Thyroid gland (tissue), 4 donors: ENCODE data around the gene MAGI2. TPM values are rescaled to one million over a fixed set of nuclear protein-coding genes. Genes with fewer than 3 reads are reported as not detected.
"Not testable (repeated sequence)": the region's sequence is repeated elsewhere in the genome, so short reads cannot be mapped to it uniquely, and the experiment has no call there.

Experiments used
- DNase-seq, 2 donors: peaks; one replicate each; pipeline ENCODE4 v3.0.0-alpha.2; 2019
- H3K27ac ChIP-seq, 3 donors: fragments of 200-600 bp; sonication (generic); 1 replicate in 2 of 3; 2 replicates in 1 of 3; pipeline ENCODE4 v1.5.1; 2016 to 2019; ENCODE audit warnings: mild to moderate bottlenecking in 1 of 3, moderate library complexity in 1 of 3
- H3K27me3 ChIP-seq: fragments of 200-600 bp; sonication (generic); one replicate; pipeline ENCODE4 v1.5.1; 2019
- H3K36me3 ChIP-seq, 2 donors: fragments of 200-600 bp; sonication (generic); one replicate each; pipeline ENCODE4 v1.5.1; 2016 to 2019
- H3K4me1 ChIP-seq, 2 donors: fragments of 200-600 bp; sonication (generic); one replicate each; pipeline ENCODE4 v1.5.1; 2017 to 2019
- H3K4me3 ChIP-seq, 3 donors: fragments of 200-600 bp; sonication (generic); replicated peaks in 1 of 3; 1 replicate in 2 of 3; 2 replicates in 1 of 3; pipeline ENCODE4 v1.5.1; 2016; ENCODE audit warnings: mild to moderate bottlenecking in 1 of 3
- H3K9me3 ChIP-seq: fragments of 200-600 bp; sonication (generic); one replicate; pipeline ENCODE4 v1.5.1; 2017
- CTCF ChIP-seq, 6 experiments: fragments of 200-600 bp in 3 of 6; fragments of 450-650 bp in 3 of 6; sonication (generic) in 3 of 6; IDR thresholded peaks; one replicate each; pipeline ENCODE4 v1.5.1; 2016 to 2019; ENCODE audit warnings: antibody characterized with exemption in 6 of 6, mild to moderate bottlenecking in 2 of 6, inconsistent platforms in 1 of 6, moderate library complexity in 1 of 6
- POLR2A ChIP-seq, 2 donors: fragments of 450-650 bp; IDR thresholded peaks; one replicate each; pipeline ENCODE4 v1.6.1; 2017; ENCODE audit warnings: antibody characterized with exemption in 2 of 2, mild to moderate bottlenecking in 2 of 2, moderate library complexity in 1 of 2
- WGBS, 2 donors: methylation state at CpG; one replicate each; pipeline ENCODE4 v1.1.5; 2017; 5-methylcytosine and 5-hydroxymethylcytosine counted together
- intact Hi-C: fragments of 100-400 bp; cut with DNase I; formaldehyde crosslinking; loops from one replicate; pipeline ENCODE4 v1.15.1; 2023
- total RNA-seq, 4 donors: library from RNA; depleted of rRNA; stranded (reverse); fragments of >200 nt; gene quantifications; one replicate each; pipeline ENCODE4 v1.2.3, GENCODE V29; 2016

Gene MAGI2
- total RNA-seq, 4 donors from 2014 or later, result 20.7 to 31.1 (median 26.0) TPM

GRCh38 chr7:78011642-78012041, 1441.8 kb downstream of the MAGI2 start:
- intact Hi-C loops, result no loop called here
- Histone ChIP-seq H3K4me1 (no peaks in the 10 kb centered on the region), H3K4me3 (no peak overlapping the region), H3K9me3 (no peaks in the 10 kb centered on the region), H3K36me3 (no peaks in the 10 kb centered on the region), H3K27me3 (no peaks in the 10 kb centered on the region), H3K27ac (peak overlapping the region in 1 of 3 donors; percentile 1)
- 42 to 52% methylated on average over 5 of the region's 5 CpGs for WGBS, 2 donors
- peak in 1 of 2 donors; percentile 26 for DNase-seq
- TF ChIP-seq CTCF (IDR thresholded peaks at IDR 0.05), result no peak
- no peak for TF ChIP-seq POLR2A (IDR thresholded peaks at IDR 0.05)

GRCh38 chr7:78007231-78007630, 1446.2 kb downstream of the MAGI2 start:
- Histone ChIP-seq H3K27me3 (no peaks in the 10 kb centered on the region), H3K36me3 (no peaks in the 10 kb centered on the region), H3K4me3 (no peak overlapping the region), H3K4me1 (no peaks in the 10 kb centered on the region), H3K27ac (no peak overlapping the region), H3K9me3 (no peaks in the 10 kb centered on the region)
- no peak for DNase-seq
- intact Hi-C loops, result no loop called here
- WGBS, 2 donors, result 83 to 91% methylated on average over 3 of the region's 3 CpGs
- TF ChIP-seq CTCF (IDR thresholded peaks at IDR 0.05) (no peak), POLR2A (IDR thresholded peaks at IDR 0.05) (no peak)

- no peak for DNase-seq
- intact Hi-C loops, result no loop called here
- Histone ChIP-seq H3K9me3 (no peaks in the 10 kb centered on the region), H3K36me3 (no peaks in the 10 kb centered on the region), H3K27me3 (no peaks in the 10 kb centered on the region), H3K27ac (no peak overlapping the region), H3K4me3 (no peak overlapping the region), H3K4me1 (no peaks in the 10 kb centered on the region)
- TF ChIP-seq POLR2A (IDR thresholded peaks at IDR 0.05) (no peak), CTCF (IDR thresholded peaks at IDR 0.05) (no peak)
- 87 to 92% methylated on average over 10 of the region's 10 CpGs for WGBS, 2 donors
Measured at GRCh38 chr7:78006063-78006755, 1447.3 kb downstream of the MAGI2 start.

- Histone ChIP-seq H3K4me1 (no peaks in the 10 kb centered on the region), H3K27ac (no peak overlapping the region), H3K4me3 (no peak overlapping the region), H3K9me3 (no peaks in the 10 kb centered on the region), H3K27me3 (no peaks in the 10 kb centered on the region), H3K36me3 (no peaks in the 10 kb centered on the region)
- TF ChIP-seq POLR2A (IDR thresholded peaks at IDR 0.05), result no peak
- no peak for TF ChIP-seq CTCF (IDR thresholded peaks at IDR 0.05)
- intact Hi-C loops, result no loop called here
- no peak for DNase-seq
- 84 to 91% methylated on average over 4 of the region's 4 CpGs for WGBS, 2 donors
Measured at GRCh38 chr7:78002715-78003114, 1450.8 kb downstream of the MAGI2 start.

GRCh38 chr7:78002021-78002420, 1451.4 kb downstream of the MAGI2 start:
- 74 to 87% methylated on average over 3 of the region's 3 CpGs for WGBS, 2 donors

GRCh38 chr7:77999168-77999567, 1454.3 kb downstream of the MAGI2 start:
- intact Hi-C loops, H3K4me3 ChIP-seq, H3K36me3 ChIP-seq, H3K27me3 ChIP-seq, H3K27ac ChIP-seq, DNase-seq, H3K9me3 ChIP-seq, H3K4me1 ChIP-seq: not testable (repeated sequence)
- 60 to 77% methylated on average over 3 of the region's 3 CpGs for WGBS, 2 donors

More at GRCh38 chr7:78002021-78002420, 1451.4 kb downstream of the MAGI2 start:
- Histone ChIP-seq H3K27ac (no peak overlapping the region), H3K4me1 (no peaks in the 10 kb centered on the region), H3K9me3 (no peaks in the 10 kb centered on the region), H3K36me3 (no peaks in the 10 kb centered on the region), H3K4me3 (no peak overlapping the region), H3K27me3 (no peaks in the 10 kb centered on the region)
- intact Hi-C loops, result no loop called here
- DNase-seq, result no peak
- TF ChIP-seq CTCF (IDR thresholded peaks at IDR 0.05), result no peak
- TF ChIP-seq POLR2A (IDR thresholded peaks at IDR 0.05), result no peak
